Stimulated activated naive CD8-positive, alpha-beta T cell treated with anti-CD3 and anti-CD28 coated beads, Interleukin-15, Interleukin-2, amounts not matched to agents 100 U/mL and 50 U/mL, for 24 hours (primary cell): ENCODE measurements around the gene SLC35E4.
A peak's percentile ranks its signal among the peaks of the same experiment; 100 is the strongest.

Experiments
- ATAC-seq: fragments of 150-1000 bp; cut with Tn5 transposase; one replicate; pipeline ENCODE4 v1.10.0; 2021
- DNase-seq: peaks from one replicate; pipeline ENCODE4 v3.0.0; 2021

SLC35E4 gene

GRCh38 chr22:30694171-30694639 is 58.6 kb downstream of the SLC35E4 start:
- peak; percentile 63 for DNase-seq
- peak; percentile 50 for ATAC-seq

GRCh38 chr22:30694640-30695350 is 59.2 kb downstream of the SLC35E4 start, which contains the start of gene OSBP2:
TSS of gene OSBP2 (plus strand) at chr22:30694874. CDS start at chr22:30694910, 36 bp downstream.
- ATAC-seq = peak; percentile 50
- DNase-seq = peak; percentile 43

GRCh38 chr22:30695351-30695851 is 59.8 kb downstream of the SLC35E4 start:
- ATAC-seq (no peak), DNase-seq (no peak)

GRCh38 chr22:30695871-30696655 is 60.5 kb downstream of the SLC35E4 start:
- no peak for DNase-seq
- ATAC-seq = no peak
